HG03558 (cell line): Measurements from ENCODE around the gene PMAIP1.
"Not testable (repeated sequence)": the region's sequence is repeated elsewhere in the genome, so short reads cannot be mapped to it uniquely, and the experiment has no call there.

Experiments used
- ATAC-seq: cut with Tn5 transposase; IDR thresholded peaks from one replicate; pipeline ENCODE4 v1.9.1; 2021; ENCODE audit warnings: moderate number of reproducible peaks; ENCODE audit not compliant: unreplicated experiment; ENCODE audit errors: extremely low read depth

Gene PMAIP1

GRCh38 chr18:59881728-59882656 is 17.8 kb upstream of the PMAIP1 start:
- no peak for ATAC-seq

GRCh38 chr18:59884351-59884750 is 15.4 kb upstream of the PMAIP1 start:
- ATAC-seq: no peak

GRCh38 chr18:59885579-59886163 is 14.1 kb upstream of the PMAIP1 start:
- ATAC-seq: peak; percentile 71

DNA sequence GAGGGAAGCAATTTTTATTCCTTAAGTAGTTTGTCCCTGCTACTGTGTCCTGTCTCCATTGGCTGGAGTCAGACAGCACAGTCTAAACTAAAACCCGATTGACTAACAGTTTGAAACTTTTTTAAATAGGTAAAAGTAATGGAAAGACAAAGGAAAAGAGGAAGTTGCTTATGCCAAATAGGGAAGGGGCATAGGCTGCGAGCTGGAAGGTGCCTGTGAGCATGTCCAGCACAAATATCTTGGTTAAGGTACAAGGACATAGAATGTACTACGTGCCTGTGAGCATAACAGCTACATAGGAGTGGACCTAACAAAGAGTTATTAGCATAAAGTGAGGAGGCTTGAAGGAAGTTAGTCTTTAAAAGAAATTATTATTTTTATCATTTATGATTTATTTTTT is 13.4 kb upstream of the PMAIP1 start:
- not testable (repeated sequence) for ATAC-seq

DNA sequence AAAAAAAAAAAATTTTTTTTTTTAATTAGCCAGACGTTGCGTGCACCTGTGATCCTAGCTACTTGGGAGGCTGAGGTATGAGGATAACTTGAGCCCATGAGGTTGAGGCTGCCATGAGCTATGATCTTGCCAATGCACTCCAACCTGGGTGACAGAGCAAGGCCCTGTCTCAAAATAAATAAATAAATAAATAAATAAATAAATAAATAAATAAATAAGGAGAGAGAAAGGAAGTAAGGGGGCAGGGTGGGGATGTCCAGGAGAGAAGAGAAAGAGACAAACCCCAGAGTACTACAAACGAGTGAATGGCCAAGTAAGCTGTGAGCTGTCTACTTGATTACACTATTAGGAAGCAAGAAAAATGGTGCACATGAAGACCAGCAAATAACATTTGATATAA is 7.7 kb upstream of the PMAIP1 start:
- ATAC-seq: no peak

- no peak for ATAC-seq
These were observed 5.8 kb upstream of the PMAIP1 start for GRCh38 chr18:59893971-59894370.

DNA sequence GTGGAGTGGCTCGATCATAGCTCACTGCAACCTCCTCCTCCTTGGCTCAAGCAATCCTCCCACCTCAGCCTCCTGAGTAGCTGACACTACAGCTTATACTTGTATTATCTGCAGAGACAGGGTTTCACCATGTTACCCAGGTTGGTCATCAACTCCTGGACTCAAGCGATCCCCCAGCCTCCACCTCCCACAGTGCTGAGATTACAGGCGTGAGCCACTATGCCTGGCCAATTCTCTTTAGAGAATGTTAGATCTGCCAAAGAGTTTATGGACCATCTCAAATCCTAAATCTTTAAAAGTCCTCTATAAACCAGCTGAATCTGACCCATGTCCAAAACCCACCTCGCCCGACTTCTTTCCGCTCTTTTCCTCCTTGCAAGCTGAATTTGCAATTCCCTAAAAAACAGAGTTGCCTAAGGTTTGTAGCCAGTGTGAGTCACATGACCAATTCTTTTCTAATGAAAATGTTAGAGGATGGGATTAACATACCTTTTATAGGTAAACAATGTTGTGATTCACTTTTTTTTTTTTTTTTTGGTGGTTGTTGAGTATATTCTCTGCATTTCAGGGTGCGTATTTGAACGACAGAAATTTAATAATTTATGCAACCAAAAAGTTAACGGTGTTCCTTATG is 2.4 kb upstream of the PMAIP1 start:
- ATAC-seq: no peak

GRCh38 chr18:59898093-59898492 is 1.7 kb upstream of the PMAIP1 start:
- no peak for ATAC-seq

DNA sequence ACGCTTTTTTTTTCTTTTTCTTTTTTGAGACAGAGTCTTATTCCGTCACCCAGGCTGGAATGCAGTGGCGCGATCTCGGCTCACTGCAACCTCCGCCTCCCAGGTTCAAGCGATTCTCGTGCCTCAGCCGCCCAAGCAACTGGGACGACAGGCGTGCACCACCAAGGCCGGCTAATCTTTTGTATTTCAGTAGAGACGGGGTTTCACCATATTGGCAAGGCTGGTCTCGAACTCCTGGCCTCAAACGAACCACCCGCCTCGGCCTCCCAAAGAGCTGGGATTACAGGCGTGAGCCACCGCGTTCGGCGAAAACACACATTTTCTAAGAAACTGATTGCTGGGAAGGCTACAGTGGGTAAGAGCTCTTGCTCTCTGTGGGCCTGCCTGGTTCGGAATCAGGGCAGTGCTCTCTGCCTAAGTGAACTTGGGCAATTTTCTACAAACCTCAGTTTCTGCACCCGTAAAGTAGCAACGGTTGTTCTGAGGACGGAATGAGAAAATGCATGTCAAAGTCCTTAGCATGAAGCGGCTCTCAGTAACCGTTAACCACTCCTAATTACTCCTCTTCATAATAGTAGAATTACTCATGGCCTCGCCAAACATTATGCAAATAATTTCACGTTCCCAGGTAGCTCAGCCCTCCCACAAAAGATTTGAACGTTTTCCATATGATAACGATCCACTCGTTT is 1.0 kb upstream of the PMAIP1 start:
- ATAC-seq: no peak

DNA sequence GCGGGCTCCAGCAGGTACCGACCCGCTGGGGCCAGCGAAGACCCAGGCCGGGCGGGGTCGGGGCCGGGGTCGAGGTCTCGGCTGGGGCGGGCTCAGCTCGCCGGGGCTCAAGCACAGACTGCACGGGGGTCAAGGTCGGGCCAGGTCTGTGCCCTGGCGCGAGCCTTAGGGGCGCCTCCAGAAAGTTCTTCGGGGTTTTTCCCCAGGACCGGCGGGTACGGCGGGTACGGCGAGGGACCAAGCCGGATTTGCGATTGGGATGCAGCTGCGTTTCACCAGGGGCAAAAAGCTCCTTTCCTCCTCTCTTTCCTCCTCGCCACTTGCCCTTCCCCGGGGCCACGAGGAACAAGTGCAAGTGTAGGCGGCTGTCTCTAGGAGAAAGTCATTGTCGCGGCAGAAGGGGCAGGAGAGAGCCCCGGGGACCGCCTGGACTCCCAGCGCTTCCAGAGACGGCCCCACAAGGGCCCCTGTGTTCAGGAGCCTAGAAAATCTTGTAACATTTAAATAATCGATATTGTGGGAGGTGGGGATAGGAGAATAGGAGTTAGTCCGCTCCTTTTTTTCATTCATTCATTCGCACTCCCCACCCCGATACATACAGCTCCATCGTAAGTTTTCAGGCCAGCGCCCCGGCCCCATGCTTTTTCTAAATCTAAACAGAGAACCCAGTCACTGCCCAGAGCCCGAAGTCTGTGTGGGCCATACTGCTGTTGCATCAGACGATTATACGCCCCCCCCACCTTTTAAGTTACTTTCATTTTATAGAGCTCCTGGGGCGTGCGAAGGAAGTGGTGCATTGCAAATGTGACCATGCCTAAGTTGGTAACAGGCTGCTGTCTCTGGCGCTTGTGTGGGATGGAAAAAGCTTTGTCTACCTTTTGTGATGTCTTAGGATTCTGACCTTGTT is 679 bp downstream of the PMAIP1 start:
- peak; percentile 3 for ATAC-seq

DNA sequence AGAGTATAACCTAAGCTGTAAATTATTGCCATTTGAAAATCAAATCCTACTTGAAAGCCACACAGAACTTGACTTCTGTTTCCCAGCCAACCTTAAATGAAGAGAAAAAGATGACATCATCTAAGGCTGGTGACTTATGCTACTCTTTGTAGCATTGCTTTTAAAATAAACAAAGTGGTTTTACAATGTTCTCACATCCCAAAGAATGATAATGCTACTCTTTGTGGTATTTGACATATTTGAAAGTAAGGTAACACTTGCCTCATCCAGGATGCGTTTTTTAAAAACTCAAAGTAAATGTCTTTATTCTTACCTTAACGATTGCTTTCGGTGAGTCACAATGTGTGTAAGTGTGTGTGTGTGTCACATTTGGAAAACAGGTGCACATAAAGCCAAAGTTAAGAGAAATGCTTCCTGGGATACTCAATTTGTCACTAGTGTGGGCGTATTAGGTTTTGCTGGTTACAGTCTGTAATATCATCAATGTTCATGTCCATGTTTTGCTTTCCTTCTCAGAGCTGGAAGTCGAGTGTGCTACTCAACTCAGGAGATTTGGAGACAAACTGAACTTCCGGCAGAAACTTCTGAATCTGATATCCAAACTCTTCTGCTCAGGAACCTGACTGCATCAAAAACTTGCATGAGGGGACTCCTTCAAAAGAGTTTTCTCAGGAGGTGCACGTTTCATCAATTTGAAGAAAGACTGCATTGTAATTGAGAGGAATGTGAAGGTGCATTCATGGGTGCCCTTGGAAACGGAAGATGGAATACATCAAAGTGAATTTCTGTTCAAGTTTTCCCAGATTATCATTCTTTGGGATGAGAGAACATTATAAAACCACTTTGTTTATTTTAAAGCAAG is 2.6 kb downstream of the PMAIP1 start:
- no peak for ATAC-seq

GRCh38 chr18:59902993-59903610 is 3.3 kb downstream of the PMAIP1 start:
- no peak for ATAC-seq

DNA sequence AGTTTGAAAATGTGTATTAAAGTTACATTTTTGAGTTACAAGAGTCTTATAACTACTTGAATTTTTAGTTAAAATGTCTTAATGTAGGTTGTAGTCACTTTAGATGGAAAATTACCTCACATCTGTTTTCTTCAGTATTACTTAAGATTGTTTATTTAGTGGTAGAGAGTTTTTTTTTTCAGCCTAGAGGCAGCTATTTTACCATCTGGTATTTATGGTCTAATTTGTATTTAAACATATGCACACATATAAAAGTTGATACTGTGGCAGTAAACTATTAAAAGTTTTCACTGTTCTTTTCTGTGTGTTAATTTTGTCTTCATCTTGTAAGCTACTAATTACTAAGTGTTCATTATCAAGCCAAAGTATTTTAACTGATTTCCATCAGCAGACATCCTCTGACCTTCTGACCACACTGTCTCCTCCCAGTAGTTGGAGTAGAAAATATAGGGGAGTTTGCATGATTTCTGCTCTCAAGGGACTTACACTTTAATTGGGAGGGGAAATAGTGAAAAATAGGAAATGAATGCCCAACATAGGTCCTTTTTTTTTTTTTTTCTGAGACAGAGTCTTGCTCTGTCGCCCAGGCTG is 4.3 kb downstream of the PMAIP1 start:
- no peak for ATAC-seq

GRCh38 chr18:59905686-59906091 is 5.9 kb downstream of the PMAIP1 start:
- ATAC-seq: no peak

- no peak for ATAC-seq
These were observed 6.4 kb downstream of the PMAIP1 start for GRCh38 chr18:59906203-59906602.

DNA sequence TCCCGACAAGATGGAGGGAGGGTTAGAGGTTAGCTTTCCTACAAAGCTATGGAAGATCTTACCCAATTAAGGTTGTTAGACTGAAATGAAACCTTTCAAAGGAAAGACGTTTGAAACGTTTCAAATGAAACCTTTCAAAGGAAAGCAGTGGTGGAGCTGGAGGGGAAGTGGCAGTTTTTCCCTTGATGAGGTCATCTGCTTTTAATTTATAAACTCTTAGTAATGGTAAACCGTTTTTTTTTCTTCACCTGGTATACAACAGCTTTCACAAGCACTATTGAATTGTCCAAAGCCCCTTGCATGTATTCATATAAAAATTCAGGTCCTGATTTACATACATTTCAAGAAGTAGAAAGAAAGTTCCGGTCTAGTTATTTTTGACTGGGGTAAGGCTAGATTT is 7.4 kb downstream of the PMAIP1 start:
- ATAC-seq: no peak

DNA sequence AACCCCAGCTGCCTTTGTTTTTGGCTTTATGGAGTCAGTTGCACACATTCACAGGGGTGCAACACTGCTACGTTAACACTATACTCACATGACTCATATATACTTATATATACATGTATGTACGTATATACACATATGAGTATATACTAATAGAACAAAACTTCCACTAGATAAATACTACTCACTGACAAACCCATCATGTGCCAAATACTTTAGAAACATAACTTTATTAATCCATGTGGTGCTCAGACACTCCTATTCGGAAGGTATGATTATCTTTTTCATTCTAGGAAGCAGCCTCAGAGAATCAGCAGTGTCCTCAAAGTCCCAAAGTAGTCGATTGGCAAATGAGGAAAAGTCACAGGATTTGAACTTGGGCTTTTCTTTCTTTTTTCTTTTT is 7.9 kb downstream of the PMAIP1 start:
- no peak for ATAC-seq

DNA sequence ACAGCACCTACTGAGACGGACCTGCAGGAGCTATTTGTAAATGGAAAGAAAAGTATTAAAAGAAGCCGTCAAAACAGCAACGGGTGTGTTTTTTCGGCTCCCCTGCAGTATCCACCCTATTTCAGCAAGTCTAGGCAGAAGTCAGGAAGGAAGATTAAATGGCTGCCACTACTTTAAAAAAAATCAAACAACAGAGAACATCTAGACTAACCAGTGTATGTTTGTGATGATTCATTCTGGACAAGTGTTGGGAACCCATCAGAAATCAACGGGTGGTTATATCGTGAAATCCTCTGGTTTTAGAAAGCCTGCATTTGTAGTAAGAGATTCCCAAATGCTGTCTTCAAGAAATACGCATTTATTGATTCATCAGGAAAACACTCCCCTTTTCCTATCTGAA is 9.0 kb downstream of the PMAIP1 start:
- ATAC-seq: no peak
